ENCODE measurements around the gene LMAN1L.

Gene LMAN1L

GRCh38 chr15:74794248-74794969 lies 18.2 kb upstream of the LMAN1L start:
- no peak for DNase-seq

DNA sequence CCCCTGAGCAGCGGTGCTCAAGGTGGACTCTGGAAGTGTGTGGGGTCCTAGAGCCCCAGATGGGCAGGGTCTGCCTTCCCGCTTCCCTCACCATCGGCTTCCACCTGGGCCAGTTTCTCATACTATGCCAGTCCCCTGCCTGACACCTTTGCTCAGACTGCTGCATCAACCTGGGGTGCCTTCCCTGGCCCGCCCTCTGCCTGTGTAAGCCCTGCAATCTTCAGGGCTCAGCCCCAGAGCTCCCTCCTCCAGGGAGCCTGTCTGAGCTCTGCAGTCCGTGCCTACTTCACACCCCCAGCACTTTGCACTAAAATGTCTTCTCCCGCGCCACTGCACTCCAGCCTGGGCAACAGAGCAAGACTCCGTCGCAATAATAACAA lies 17.7 kb upstream of the LMAN1L start:
- no peak for DNase-seq

- no peak for DNase-seq
Observed at GRCh38 chr15:74795966-74796625, 16.5 kb upstream of the LMAN1L start.

DNA sequence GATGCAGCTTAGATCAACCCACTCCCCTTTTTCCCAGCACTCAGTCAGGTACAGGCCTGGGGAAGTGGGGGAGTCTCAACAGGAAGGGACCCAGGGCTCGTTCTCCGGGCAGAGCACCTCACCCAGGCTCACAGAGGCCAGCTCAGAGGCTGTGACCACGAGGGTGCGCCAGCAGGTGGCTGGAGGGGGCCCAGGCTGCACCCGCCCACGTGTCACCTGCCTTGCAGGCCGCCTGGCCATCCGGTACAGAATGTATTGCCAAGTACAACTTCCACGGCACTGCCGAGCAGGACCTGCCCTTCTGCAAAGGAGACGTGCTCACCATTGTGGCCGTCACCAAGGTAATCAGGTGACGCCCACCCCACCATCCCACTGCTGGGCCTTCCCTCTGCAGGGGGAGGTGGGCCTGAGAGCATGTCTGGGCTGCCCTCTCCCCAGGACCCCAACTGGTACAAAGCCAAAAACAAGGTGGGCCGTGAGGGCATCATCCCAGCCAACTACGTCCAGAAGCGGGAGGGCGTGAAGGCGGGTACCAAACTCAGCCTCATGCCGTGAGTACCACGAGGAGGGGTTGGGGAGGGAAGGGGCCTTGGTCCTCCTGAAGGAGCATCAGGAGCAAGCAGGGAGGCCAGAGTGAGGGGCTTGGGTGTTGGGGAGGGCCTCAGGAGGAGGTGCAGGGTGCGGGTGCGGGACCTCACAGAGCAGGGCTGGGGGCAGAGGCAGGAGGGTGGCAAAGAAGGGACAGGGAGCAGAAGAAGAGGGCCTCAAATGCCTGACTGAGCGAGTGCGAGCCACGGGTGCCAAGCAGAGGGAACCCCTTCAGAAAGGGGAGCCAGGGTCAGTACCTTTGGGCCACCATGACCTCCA lies 14.0 kb upstream of the LMAN1L start:
- no peak for DNase-seq

DNA sequence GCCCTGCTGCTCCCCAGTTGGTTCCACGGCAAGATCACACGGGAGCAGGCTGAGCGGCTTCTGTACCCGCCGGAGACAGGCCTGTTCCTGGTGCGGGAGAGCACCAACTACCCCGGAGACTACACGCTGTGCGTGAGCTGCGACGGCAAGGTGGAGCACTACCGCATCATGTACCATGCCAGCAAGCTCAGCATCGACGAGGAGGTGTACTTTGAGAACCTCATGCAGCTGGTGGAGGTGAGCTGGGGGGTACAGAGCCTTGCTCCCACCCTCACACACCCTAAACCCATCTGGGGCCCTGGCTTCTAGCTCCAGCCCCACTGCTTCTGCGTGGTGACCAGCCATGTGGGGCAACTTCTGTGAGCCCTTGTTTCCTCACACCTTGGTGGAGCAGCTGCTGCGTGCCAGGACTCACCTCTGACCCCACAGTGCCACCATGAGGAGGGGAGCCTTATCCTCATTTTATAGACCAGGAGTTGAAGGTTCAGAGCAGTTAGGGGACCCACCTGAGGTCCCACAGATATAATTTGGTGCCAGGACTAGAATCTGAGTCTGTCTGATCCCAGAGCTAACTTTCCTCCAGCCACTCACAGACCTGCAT lies 13.3 kb upstream of the LMAN1L start:
- DNase-seq, result no peak

DNA sequence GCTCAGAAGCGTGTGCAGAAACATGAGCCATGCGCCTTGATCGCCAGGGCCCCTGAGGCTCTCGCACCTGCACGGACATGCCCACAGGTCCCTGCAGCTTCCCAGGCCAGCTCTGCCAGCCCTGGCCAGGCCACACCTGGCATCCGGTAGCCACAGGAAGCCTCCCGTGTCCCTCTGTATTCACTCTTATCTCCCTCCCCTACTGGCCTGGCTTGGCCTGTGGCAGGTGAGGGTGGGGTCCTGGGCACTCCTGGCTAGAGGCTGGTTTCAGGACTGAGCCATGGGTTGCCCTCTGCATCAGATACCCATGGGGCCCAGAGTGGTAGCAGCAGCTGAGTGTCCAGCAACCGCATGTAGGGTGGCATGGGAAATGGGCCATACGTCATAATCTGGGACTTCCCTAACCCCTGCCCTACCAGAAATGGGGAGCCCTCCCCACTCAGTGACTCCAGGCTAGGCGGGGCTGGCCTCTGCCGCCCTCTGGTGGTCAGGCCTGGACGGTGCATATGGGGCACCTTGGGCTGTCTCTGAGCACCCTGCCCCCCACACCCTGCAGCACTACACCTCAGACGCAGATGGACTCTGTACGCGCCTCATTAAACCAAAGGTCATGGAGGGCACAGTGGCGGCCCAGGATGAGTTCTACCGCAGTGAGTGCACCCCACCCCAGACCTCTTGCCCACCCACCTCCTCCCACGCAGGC lies 12.6 kb upstream of the LMAN1L start:
- peak; percentile 13 for DNase-seq

- DNase-seq, result no peak
Observed at GRCh38 chr15:74800559-74801094, 12.0 kb upstream of the LMAN1L start.

GRCh38 chr15:74801311-74801997 lies 11.2 kb upstream of the LMAN1L start:
- DNase-seq, result no peak

GRCh38 chr15:74802290-74802689 lies 10.3 kb upstream of the LMAN1L start:
- DNase-seq, result no peak

- no peak for DNase-seq
Observed at GRCh38 chr15:74802862-74803447, 9.7 kb upstream of the LMAN1L start.

GRCh38 chr15:74804935-74805334 lies 7.7 kb upstream of the LMAN1L start:
- DNase-seq, result no peak

- no peak for DNase-seq
Observed at GRCh38 chr15:74807282-74807681, 5.4 kb upstream of the LMAN1L start.

- no peak for DNase-seq
Observed at GRCh38 chr15:74808078-74808839, 4.4 kb upstream of the LMAN1L start.

- DNase-seq, result no peak
Observed at GRCh38 chr15:74808840-74809229, 3.8 kb upstream of the LMAN1L start.

DNA sequence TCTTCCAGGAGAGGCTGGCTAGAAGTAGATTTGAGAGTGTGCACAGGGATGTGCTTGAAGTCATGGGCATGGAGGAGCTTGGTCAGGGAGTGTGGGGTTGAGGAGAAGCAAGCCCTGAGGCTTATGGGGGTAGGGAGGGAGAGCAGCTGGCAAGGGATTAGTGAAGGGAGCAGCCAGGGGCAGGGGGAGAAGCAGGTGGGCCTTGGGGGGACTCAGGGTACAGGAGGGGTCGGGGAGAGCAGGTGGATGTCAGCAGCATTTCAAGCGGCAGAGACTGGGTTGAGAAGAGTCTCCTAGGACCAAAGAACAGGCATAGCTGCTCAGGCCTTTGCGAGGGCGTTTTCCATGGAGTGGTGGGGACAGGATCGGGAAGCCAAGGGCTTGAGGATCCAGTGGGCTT lies 3.4 kb upstream of the LMAN1L start:
- no peak for DNase-seq

GRCh38 chr15:74809956-74810355 lies 2.7 kb upstream of the LMAN1L start:
- DNase-seq, result no peak

- DNase-seq, result no peak
Observed at GRCh38 chr15:74815121-74815934, 2.7 kb downstream of the LMAN1L start.

DNA sequence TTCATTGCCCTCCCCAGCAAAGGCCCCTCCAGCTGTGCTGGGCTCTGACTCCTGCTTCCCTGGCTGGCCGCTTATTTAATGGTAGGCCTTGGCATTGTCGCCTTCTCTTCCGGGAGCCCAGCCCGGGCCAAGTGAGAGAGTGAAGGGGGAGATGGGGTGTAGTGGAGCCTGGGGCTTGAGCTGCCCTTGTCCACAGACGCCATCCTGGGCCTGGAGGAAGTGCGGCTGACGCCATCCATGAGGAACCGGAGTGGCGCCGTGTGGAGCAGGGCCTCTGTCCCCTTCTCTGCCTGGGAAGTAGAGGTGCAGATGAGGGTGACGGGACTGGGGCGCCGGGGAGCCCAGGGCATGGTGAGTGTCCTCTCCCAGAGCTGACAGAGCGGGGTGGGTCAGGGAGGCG lies 3.3 kb downstream of the LMAN1L start:
- no peak for DNase-seq

- no peak for DNase-seq
Observed at GRCh38 chr15:74816624-74817369, 4.2 kb downstream of the LMAN1L start.
